HG02884 (cell line): ENCODE measurements around the gene RRBP1.

Source experiments
- ATAC-seq: cut with Tn5 transposase; IDR thresholded peaks from one replicate; pipeline ENCODE4 v1.9.1; 2021; ENCODE audit warnings: mild to moderate bottlenecking, moderate library complexity; ENCODE audit not compliant: unreplicated experiment

The RRBP1 gene

GRCh38 chr20:17637413-17637780 lies 44.6 kb downstream of the RRBP1 start:
- no peak for ATAC-seq

- ATAC-seq, result no peak
These were observed 45.3 kb downstream of the RRBP1 start for GRCh38 chr20:17636523-17637412.

GRCh38 chr20:17635332-17636244 lies 46.5 kb downstream of the RRBP1 start:
- no peak for ATAC-seq

- no peak for ATAC-seq
These were observed 47.2 kb downstream of the RRBP1 start for GRCh38 chr20:17634661-17635331.

GRCh38 chr20:17633850-17634500 lies 48.1 kb downstream of the RRBP1 start:
- ATAC-seq, result no peak

GRCh38 chr20:17633221-17633849 lies 48.7 kb downstream of the RRBP1 start:
- ATAC-seq, result no peak

GRCh38 chr20:17631576-17632319 lies 50.3 kb downstream of the RRBP1 start:
- no peak for ATAC-seq

- ATAC-seq, result no peak
These were observed 51.2 kb downstream of the RRBP1 start for GRCh38 chr20:17630806-17631195.

- no peak for ATAC-seq
These were observed 51.8 kb downstream of the RRBP1 start for GRCh38 chr20:17630151-17630805.

GRCh38 chr20:17629678-17630089 lies 52.4 kb downstream of the RRBP1 start:
- no peak for ATAC-seq

- ATAC-seq, result no peak
These were observed 53.0 kb downstream of the RRBP1 start for GRCh38 chr20:17629025-17629424.

GRCh38 chr20:17628101-17628841 lies 53.8 kb downstream of the RRBP1 start:
- no peak for ATAC-seq

- no peak for ATAC-seq
These were observed 54.7 kb downstream of the RRBP1 start for GRCh38 chr20:17627101-17627955.

- ATAC-seq, result no peak
These were observed 55.6 kb downstream of the RRBP1 start for GRCh38 chr20:17626217-17627007.

- no peak for ATAC-seq
These were observed 56.6 kb downstream of the RRBP1 start for GRCh38 chr20:17625246-17626051.
